HTERT RPE-1 (cell line): ENCODE measurements around the gene DENND2D.

Experiments
- in situ Hi-C: fragments of 300-500 bp; cut with MboI; formaldehyde crosslinking; loops from 4 replicates; pipeline ENCODE4 v1.14.3; 2020; ENCODE audit warnings: low sequenced_read_pairs

Gene DENND2D, protein sequence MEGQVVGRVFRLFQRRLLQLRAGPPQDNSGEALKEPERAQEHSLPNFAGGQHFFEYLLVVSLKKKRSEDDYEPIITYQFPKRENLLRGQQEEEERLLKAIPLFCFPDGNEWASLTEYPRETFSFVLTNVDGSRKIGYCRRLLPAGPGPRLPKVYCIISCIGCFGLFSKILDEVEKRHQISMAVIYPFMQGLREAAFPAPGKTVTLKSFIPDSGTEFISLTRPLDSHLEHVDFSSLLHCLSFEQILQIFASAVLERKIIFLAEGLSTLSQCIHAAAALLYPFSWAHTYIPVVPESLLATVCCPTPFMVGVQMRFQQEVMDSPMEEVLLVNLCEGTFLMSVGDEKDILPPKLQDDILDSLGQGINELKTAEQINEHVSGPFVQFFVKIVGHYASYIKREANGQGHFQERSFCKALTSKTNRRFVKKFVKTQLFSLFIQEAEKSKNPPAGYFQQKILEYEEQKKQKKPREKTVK

DNA sequence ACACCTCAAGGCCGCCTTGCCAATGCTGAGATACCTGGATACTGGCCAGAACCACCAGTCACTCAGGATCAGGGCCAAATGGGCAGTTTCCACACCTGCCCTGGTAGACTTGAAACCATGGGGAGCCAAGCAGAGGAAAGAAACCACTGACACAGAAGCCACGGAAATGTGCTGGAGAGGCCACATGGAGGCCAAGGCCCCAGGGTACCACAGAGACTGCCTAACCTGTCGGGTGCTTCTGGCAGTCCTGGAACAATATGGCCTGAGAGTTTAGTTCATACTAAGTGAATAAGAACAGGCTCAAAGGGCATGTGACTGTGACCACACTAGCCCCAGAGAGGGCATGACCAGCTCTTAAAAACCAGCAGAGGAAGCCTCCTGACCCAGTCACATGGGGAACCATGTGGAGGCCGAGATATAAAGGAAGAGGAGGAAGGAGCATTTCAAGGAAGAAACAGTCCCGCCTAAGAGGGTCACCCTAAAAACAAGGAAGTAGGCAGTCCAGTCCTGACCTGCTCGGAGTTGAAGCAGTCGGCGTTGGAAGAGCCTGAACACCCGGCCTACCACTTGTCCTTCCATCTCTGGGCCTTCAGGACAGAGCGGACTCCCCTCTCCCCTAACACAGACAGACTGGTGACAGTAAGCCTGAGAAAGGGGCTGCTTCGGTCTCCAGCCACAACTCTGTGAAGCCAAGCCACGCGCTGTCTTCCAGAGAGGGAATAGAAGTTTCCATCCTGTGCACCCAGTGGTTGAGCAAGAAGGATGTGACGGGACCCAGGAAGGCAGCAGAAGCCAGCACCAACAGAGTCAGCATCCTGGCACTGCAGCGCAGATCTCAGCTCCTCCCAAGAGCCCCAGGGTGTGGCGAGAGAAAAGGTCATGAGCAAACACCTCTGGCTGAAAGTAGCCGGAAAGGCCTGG is at the start of gene DENND2D:
DENND2D (minus strand) TSS at position 766 of the 921 bp plus-strand sequence; CDS start at position 579, 187 bp downstream.
- in situ Hi-C loops, result no loop called here

DNA sequence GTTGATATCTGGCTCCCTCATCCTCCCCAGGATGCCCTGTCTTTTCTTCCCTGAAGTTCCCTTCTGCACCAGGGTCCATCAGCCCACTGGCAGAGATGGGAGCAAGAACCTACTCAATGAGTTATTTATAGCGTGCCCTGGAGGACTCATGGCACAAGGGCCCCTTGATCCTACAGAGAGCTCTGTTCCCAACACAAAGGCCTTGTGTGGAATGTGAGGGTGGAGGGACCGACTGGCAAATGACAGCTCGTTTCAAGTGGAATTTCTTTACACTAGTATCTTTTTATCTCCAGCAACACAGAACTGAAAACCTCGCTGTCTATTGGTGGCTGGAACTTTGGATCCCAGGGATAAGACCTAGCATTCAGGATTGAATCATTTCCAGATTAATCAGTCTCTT is 49.5 kb upstream of the DENND2D start:
- in situ Hi-C loops, result no loop called here

DNA sequence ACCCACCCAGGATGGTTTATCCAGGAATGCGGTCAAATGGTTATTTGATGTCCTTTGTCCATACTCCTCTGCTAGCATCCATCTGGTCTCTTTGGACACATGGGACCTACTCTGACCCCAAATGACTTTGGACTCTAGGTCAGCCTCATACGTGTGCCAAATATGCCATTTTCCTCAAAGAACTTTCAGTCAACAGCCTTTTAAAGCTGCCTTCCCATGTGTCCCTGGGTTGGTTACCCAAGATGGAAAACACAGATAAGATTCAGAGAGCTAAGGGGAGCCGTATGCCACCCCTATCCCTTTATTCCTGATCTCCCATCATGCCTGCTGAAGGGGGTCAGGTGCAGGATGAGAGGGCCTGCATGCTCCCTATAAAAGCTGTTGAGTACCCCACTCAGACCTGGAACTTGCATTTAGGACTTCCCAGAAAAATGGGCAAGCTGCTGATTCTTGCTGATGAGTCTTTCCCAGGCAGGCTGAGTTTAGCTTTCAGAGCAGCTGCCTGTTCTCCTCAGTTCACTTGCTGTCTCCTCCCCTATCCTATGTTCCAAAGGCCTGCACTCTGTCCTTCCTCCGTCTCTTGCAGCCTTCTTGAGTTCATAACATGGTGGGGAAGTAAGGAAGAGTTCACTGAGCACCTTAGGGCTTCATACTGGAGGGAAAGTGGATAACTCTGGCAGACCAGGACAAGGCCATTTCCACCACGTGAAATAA is 46.8 kb upstream of the DENND2D start:
- in situ Hi-C loops, result no loop called here

DNA sequence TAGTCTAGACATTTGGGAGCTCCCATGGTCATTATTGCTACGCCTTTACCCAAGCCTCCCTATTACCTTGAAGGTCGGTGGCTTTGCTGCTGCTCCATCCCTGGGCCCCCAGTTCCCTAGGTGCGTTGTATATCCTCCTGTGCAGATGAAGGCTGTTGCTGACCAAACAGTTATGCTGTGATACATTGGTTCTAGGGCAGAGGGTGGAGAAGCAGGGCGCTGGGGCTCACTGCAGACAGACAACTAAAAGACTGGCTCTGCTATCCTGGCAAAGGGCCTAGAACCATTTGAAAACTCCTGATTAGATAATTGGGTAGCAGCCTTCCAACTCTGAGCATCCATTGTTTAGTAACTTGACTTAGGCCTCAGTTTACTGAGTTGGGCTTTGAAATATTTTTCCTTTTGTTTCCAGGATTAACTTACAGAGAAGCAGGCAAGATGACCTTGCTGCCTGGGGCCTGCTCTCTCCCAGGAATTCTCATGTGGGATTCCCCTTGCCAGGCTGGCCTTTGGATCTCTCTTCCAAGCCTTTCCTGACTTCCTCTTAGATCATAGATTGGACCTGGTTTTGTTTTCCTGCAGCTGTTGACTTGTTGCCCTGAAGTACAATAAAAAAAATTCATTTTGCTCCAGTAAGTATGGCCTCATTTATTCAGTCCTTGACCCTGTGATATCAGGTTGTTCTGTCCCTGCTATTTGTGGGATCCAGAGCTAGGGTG is 42.5 kb upstream of the DENND2D start:
- in situ Hi-C loops, result no loop called here

DNA sequence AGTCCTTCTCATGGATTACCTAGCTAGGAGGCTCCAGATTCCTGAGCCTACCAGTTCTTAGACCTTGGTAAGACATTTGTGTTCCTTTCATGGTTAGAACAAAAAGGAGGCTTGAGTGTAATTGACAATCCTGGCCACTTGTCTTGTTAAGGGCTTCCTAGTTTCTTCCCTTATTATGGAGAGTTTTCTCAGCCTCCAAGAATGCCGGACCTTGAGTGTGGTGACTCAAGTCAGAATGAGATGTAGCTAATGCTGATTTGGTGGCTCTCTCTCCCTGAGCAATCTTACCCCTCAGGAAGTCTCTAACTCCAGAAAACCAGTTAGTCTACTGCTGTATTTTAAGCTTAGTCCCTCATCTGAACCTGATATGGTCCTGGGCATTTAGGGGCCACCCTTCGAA is 41.4 kb upstream of the DENND2D start:
- in situ Hi-C loops, result no loop called here

DNA sequence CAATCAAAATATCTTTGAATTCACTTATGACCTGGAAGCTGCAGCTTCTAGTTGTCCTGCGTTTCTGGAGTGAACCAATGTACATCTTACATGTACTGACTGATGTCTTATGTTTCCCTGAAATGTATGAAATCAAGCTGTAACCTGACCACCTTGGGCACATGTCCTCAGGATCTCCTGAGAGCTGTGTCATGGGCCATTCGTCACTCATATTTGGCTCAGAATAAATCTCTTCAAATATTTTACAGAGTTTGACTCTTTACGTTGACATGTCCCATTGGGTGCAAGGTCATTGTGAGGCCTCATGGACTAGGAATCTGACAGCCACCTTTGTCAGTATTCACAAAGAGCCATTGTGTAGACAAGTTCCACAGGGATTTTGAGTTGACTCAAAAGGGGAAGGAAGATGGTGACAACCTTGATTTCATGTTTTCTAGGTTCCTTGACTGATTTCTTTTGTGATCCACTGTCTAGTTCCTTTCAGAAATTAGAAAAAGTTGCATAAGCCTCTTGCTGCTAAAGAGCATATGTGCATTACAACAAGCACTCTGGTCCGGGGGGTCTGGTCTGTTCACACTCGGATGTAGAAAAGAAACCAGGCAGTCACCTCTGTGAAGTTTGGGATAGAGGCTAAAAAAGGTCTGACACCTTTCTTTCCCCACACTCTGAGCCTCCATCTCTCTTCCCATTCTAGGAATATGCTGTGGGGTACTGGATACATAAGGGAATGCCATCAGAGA is 37.8 kb upstream of the DENND2D start:
- in situ Hi-C loops, result no loop called here

DNA sequence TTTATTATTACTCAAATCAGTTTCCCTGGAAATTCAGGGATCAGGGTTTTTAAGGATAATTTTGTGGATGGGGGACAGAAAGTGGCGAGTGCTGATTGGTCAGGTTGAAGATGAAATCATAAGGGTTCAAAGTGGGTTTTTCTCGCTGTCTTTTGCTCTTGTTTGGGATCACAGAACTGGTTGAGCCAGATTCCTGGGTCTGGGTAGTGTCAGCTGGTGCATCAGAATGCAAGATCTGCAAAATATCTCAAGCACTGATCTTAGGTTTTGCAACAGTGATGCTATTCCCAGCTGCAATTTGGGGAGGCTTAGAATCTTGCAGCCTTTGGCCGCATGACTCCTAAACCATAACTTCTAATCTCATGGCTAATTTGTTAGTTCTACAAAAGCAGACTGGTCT is 36.4 kb upstream of the DENND2D start:
- in situ Hi-C loops, result no loop called here

DNA sequence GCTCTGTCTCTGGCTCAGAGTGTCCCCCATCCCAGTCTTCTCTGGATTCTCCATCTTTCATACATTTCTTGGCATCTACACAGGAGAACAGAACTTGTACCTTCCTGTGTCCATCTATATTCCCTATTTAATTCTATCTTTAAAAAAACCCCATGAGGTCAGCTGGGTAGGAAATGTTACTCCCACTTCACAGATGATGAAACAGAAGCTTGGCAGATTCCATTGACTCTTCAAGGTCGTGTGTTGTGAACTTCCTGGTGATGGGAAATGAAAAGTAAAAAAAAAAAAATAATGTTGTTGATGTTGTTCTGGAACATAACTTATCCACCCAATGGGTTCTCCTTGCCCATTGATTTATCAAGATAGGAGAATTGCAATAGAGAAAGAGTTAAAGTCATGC is 35.9 kb upstream of the DENND2D start:
- in situ Hi-C loops, result no loop called here

DNA sequence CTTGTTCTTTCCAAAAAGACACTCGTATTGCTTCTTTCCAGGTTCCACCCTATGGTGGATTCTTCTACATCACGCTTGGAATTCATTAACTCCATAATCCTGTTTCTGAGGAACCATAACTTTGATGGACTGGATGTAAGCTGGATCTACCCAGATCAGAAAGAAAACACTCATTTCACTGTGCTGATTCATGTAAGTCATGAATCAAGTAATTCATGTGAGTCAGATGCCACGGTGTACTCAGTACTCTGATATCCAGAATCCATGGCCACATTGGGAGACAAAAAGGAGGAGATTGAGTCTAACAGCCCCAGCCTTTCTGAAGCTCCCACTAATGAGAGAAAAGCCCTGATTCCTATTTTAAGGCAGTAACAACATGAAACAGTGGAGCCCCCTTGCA is 34.4 kb upstream of the DENND2D start:
- in situ Hi-C loops, result no loop called here

DNA sequence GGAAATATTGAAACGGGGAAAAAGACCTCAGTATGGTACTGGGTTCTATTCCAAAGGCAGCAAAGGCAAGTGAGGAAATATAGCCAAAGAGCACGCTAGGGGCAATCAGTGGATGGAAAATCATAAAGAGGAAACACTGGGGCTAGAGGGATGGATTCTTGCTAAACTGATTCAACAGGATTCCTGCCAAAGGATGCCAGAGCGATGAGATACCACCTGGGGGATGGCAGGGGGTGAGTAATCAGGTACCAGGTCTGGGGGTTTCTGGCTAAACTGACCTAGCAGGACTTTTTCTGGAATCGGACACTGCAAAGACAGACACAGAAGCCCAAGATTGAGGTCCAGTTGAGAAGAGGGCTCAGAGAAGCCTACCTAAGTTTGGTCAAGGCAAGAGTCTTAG is 33.8 kb upstream of the DENND2D start:
- in situ Hi-C loops, result no loop called here

DNA sequence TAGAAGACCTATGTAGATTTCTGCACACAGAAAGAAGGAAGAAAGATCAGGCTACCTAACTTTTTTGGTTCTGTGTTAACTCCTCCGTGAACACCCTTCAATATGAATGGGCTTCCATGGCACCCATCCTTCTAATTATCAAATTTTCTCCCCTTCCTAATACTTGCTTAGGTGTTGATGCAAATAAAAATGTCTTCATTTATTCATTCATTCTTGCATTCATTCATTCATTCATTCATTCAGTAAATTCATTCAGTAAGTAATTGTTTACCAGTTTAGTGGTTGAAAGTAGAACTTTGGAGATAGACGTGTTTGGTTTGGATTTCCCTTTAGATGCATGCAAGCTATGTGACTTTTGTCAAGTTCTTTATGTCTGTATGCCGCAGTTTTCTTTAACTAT is 31.7 kb upstream of the DENND2D start:
- in situ Hi-C loops, result no loop called here

DNA sequence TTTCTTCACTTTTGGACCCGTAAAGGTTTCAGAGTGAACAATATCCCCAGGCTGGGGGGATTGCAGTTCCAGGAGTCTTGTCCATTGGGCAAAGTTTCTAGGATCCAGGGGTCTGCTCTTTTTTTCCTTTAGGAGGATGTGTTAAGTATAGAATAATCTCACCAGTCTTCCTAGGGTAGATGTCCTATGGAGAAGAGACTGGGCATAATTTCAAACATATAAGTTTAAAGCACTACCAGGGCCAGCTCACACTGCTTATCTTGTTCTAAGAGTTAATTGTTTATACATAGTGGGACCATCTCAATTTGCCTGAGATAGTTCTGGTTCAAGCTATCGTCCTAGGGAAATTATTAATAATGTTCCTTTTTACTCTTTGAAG is 28.3 kb upstream of the DENND2D start:
- in situ Hi-C loops, result no loop called here

DNA sequence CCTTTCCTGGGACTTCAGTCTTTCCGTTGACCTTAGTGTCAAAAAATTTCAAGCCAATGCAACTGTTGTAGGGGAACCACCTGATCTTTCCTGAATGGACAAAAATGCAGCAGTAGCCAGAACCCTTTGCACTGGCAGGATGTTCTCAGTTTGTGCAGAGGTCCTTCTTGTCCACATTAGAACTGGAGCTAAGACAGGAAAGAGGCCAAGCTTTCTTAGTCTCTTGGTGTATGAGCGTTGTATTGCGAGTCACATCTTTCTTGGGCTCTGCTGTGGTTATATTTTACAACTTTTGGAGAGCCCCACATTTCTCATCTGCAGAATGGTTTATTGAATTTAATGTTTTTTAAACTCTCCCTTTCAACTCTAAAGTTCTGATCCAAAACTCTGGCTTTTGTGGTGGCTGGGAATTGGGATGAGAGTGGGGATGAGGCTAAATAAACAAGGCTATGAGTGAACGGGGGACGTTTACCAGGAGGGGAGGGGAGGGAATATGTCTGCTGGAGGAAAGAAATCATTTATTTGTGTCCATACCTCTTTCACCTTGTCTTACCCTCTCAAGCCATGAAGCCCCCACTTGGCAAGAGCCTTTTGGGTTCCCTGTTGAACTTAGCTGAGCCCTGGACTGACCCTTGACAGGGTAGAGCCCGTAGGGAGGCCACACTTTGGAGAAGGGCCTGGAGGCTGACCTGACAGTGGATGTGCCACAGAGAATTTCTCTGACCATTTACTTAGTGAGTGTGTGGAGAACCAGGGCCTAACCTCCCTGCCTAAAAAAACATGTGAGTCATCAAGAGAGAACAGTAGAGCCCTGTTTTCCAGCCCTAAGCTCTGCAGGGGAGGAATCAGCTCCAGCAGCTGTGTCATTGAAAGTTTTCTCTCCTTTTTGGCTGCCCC is 27.7 kb upstream of the DENND2D start:
- in situ Hi-C loops, result no loop called here

DNA sequence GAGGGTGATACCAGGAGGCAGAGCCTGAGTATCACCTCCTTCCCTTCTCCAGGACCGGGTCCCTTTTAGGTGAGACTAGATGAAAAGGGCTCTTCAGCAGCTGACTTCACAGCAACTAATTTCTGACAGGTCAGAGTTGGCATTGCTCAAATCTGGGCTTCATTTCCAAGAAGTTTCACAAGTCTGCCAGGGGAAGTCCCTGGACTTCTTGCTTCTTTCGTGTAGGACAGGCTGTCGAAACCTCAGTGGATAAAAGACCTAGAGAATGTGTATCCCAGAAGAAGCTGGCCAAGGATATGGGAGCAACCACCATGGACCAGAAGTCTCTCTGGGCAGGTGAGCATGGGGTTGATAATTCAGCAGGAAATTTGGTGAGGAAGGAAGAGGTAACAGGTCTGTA is 27.0 kb upstream of the DENND2D start, which contains the start of gene CHI3L2:
CHI3L2 (plus strand) TSS at position 280 of the 400 bp plus-strand sequence; CDS start at position 297, 17 bp downstream.
- in situ Hi-C loops, result no loop called here

DNA sequence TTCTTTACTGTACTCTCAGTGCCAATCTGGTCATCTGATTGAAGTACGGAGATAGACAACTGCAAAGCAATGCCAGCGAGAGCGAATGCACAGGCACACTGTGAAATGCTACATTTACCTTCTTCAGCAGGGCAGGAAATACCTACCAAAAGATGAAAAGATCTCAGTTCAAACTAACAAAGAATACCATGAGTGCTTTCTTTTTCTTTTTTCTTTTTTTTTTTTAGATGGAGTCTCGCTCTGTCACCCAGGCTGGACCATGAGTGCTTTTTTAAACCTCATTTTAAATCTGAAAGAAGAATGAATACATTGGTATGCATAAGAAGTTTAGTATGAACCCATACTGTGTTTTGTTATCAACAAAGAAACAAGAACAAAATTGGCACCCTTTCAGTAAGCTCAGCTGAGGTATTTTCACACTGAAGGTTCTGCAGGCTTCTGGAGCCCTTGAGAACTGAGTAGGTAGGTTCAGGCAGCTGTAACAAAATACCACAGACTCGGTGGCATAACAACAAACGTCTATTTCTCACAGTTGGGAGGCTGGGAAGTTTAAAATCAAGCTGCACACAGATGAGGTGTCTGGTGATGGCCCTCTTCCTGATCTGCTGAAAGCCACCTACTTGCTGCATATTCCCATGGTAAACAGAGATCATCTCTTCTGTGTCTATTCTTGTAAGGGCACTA is 25.4 kb upstream of the DENND2D start:
- in situ Hi-C loops, result no loop called here

DNA sequence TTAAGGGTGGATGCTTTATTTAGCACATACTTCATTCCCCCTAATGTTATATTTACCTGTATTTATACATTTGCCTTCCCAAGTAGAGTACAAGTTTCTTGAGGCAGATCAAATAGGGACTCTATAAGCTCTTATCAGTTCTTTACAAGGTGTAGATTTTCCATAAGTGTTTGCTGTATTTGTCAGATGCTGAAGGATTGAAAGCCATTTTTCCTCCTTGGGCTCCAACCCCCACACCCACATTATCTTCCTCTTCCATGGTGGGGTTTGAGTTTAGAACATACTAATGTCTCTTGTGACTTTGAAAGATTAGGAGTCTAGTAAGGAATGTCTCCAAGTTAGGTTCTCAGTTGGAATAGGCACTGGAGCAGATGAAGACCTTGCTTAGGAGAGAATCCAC is 24.6 kb upstream of the DENND2D start:
- in situ Hi-C loops, result no loop called here

DNA sequence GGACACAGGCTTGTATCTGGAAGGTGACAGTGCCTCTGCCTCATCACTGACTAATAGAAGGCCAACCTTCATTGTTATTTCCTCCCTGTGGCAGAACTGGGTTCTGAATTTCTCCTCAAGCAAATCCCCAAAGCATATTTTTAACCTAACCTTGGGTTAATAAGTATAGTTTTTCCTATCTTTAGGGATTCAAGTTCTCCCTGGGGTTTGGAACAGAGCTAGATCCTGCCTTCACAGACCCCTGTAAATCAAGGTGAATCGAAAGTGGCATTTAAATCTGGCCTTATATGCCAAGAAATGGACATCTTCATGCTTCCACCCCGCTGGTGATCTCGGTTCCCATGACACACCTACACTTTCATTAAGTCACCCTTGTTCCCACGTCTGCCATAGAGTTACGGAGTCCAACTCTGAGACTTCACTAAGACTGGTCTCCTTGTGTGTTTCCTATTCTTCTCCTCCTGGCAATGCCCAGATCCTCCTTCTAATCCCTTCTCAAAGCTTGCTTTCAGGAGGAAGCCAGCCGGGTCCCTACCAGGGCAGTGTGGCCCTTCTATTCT is 22.8 kb upstream of the DENND2D start:
- in situ Hi-C loops, result no loop called here
